Left ventricle myocardium inferior (tissue), 1 donor: Measurements from ENCODE around the gene CDH11. TPM values are rescaled to one million over a fixed set of nuclear protein-coding genes. Genes with fewer than 3 reads are reported as not detected.

Experiments
- DNase-seq: peaks from one replicate; pipeline ENCODE4 v3.0.0-alpha.2; 2020
- H3K27ac ChIP-seq: fragments of 200-600 bp; replicated peaks from 2 replicates; pipeline ENCODE4 v1.8.0; 2021
- H3K27me3 ChIP-seq: fragments of 200-600 bp; 2 replicates; pipeline ENCODE4 v1.8.0; 2021; ENCODE audit warnings: low read depth
- H3K36me3 ChIP-seq: fragments of 200-600 bp; 2 replicates; pipeline ENCODE4 v1.8.0; 2021
- H3K4me1 ChIP-seq: fragments of 200-600 bp; 2 replicates; pipeline ENCODE4 v1.8.0; 2021
- H3K4me3 ChIP-seq: fragments of 200-600 bp; 2 replicates; pipeline ENCODE4 v1.8.0; 2021; ENCODE audit warnings: mild to moderate bottlenecking, moderate library complexity
- H3K9me3 ChIP-seq: fragments of 200-600 bp; replicated peaks from 2 replicates; pipeline ENCODE4 v1.8.0; 2021
- intact Hi-C: fragments of 100-400 bp; cut with micrococcal nuclease; formaldehyde crosslinking; loops from one replicate; pipeline ENCODE4 v1.11.0; 2022
- total RNA-seq: library from RNA; stranded (reverse); fragmentation: NEBNext Ultra II Directional; extraction: Animal tissue kit (Norgen Biotek cat#: 25700); gene quantifications from one replicate; pipeline ENCODE4 v1.2.1, GENCODE V29; 2021
- TF ChIP-seq, protein P1 (sequence below): fragments of 200-600 bp; IDR thresholded peaks from 2 replicates; pipeline ENCODE4 v1.8.0; 2021; ENCODE audit warnings: antibody characterized with exemption, mild to moderate bottlenecking, borderline replicate concordance
- donor health status: DM: no; HTN: yes; CAD: no; lungs with severe emphysema.

CDH11 gene
- total RNA-seq, 1 donor from 2014 or later, result 20.9 TPM

DNA sequence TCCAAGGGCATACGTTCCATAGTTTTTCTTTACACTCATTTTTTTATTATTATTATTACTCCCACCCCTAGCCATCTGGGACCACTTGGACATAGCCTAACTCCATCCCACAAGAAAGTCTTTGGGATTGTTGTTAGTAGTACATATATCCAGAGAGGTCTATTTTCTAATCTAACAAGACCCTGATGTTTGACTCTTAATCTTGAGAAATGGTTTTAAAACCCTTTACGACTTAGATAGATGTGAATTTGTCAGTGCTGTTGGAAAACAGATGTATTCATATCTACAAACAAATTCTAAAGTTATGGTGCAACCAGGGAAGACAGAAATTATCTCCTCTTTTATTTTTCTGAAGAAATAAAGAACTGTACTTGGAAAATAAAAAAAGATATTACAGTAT, 197.8 kb downstream of the CDH11 start:
- Histone ChIP-seq H3K9me3 (peaks cover 23% of the 10 kb centered on the region), H3K27me3 (no peaks in the 10 kb centered on the region), H3K4me1 (no peaks in the 10 kb centered on the region), H3K36me3 (no peaks in the 10 kb centered on the region), H3K4me3 (no peak overlapping the region), H3K27ac (no peak overlapping the region)
- TF ChIP-seq, protein P1, sequence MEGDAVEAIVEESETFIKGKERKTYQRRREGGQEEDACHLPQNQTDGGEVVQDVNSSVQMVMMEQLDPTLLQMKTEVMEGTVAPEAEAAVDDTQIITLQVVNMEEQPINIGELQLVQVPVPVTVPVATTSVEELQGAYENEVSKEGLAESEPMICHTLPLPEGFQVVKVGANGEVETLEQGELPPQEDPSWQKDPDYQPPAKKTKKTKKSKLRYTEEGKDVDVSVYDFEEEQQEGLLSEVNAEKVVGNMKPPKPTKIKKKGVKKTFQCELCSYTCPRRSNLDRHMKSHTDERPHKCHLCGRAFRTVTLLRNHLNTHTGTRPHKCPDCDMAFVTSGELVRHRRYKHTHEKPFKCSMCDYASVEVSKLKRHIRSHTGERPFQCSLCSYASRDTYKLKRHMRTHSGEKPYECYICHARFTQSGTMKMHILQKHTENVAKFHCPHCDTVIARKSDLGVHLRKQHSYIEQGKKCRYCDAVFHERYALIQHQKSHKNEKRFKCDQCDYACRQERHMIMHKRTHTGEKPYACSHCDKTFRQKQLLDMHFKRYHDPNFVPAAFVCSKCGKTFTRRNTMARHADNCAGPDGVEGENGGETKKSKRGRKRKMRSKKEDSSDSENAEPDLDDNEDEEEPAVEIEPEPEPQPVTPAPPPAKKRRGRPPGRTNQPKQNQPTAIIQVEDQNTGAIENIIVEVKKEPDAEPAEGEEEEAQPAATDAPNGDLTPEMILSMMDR, result no peak
- DNase-seq, result no peak
- intact Hi-C loops, result no loop called here

GRCh38 chr16:64919929-64920607, 201.8 kb downstream of the CDH11 start:
- TF ChIP-seq, protein P1, result no peak
- no peaks in the 10 kb centered on the region for H3K4me1 ChIP-seq
- H3K4me3 ChIP-seq, result no peak overlapping the region
- H3K27ac ChIP-seq, result no peak overlapping the region
- intact Hi-C loops, result no loop called here
- H3K27me3 ChIP-seq, result no peaks in the 10 kb centered on the region
- no peaks in the 10 kb centered on the region for H3K36me3 ChIP-seq
- DNase-seq, result no peak
- H3K9me3 ChIP-seq, result no peaks in the 10 kb centered on the region

DNA sequence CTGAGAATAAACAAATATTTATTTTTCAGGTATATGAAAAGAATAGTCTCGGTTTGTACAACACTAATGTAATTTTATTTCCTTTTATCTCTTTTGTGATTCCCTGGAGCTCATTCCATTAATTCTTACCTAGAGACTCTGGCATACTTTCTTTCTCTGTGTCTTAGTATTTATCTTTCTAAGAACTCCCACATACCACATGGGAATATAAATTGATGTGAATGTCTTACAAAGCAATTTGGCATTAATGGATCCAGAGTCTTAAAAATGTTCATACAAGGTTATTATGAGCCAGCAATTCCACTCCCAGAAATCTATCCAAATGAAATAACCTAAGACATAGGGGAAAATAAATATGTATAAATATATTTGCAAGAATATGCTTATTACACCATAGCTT, 202.7 kb downstream of the CDH11 start:
- Histone ChIP-seq H3K4me3 (no peak overlapping the region), H3K27ac (no peak overlapping the region), H3K36me3 (no peaks in the 10 kb centered on the region), H3K9me3 (no peaks in the 10 kb centered on the region), H3K4me1 (no peaks in the 10 kb centered on the region), H3K27me3 (no peaks in the 10 kb centered on the region)
- intact Hi-C loops, result no loop called here
- DNase-seq, result no peak
- TF ChIP-seq, protein P1, result no peak

DNA sequence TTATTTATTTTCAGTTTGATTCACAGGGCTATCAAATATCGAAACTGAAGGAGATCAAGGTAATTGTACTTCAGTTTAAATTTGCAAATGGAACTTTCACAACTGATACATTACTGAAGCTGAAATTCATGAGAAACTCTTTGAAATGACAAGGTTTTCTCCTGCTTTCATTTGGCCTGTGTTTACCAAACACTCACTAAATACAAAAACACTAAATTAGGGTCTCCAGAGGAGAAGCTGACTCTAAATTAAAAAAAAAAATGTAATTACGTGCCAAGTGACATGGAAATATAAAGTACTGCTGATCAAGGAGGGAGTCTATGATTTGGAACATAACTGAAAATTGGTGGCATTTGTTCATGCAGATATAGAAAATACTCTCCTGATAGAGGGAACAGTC, 205.8 kb downstream of the CDH11 start:
- TF ChIP-seq, protein P1, result no peak
- no peak for DNase-seq
- no peaks in the 10 kb centered on the region for H3K4me1 ChIP-seq
- no peaks in the 10 kb centered on the region for H3K27me3 ChIP-seq
- H3K9me3 ChIP-seq, result no peaks in the 10 kb centered on the region
- H3K27ac ChIP-seq, result no peak overlapping the region
- no peak overlapping the region for H3K4me3 ChIP-seq
- intact Hi-C loops, result no loop called here
- H3K36me3 ChIP-seq, result no peaks in the 10 kb centered on the region

DNA sequence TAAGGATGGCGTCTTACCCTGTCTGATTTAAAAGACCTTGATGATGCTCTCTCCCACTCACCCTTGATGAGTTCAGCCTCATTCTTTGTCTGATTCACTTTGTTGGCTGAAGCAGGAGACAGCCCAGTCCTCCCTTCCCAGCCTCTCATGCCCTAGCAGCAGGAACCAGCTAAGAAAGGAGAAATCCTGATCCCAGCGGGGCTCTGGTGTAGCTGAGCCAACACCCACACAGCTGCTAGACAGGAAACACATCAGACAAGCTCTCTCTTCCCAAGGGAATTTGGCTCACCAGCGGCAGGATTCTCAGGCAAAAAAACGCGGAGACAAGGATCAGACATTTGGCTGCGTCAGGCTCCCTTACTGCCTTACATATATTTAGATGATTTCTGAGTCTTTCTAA, 211.5 kb downstream of the CDH11 start:
- Histone ChIP-seq H3K27ac (peak overlapping the region; percentile 55), H3K27me3 (no peaks in the 10 kb centered on the region), H3K9me3 (no peaks in the 10 kb centered on the region), H3K4me1 (peaks cover 7% of the 10 kb centered on the region), H3K36me3 (no peaks in the 10 kb centered on the region), H3K4me3 (no peak overlapping the region)
- TF ChIP-seq, protein P1, result no peak
- intact Hi-C loops, result no loop called here
- peak; percentile 57 for DNase-seq

- DNase-seq, result no peak
- TF ChIP-seq, protein P1, result no peak
Observed at GRCh38 chr16:64907844-64908243, 214.0 kb downstream of the CDH11 start.

More at GRCh38 chr16:64907844-64908243, 214.0 kb downstream of the CDH11 start:
- Histone ChIP-seq H3K4me3 (no peak overlapping the region), H3K4me1 (peaks cover 7% of the 10 kb centered on the region), H3K36me3 (no peaks in the 10 kb centered on the region), H3K27ac (no peak overlapping the region), H3K9me3 (no peaks in the 10 kb centered on the region), H3K27me3 (no peaks in the 10 kb centered on the region)
- intact Hi-C loops, result no loop called here
